GM10847 (cell line): ENCODE measurements around the gene DESI2.

Experiments used
- POLR2A ChIP-seq: IDR thresholded peaks from 2 replicates; pipeline ENCODE4 v1.6.1; 2011; ENCODE audit not compliant: insufficient read length; ENCODE audit errors: extremely low read depth

The DESI2 gene

GRCh38 chr1:244727871-244728474 lies 75.0 kb downstream of the DESI2 start:
- TF ChIP-seq POLR2A = no peak

- no peak for TF ChIP-seq POLR2A
These were observed 77.4 kb downstream of the DESI2 start for GRCh38 chr1:244730153-244730933.

- no peak for TF ChIP-seq POLR2A
These were observed 78.1 kb downstream of the DESI2 start for GRCh38 chr1:244730934-244731434.

- TF ChIP-seq POLR2A = no peak
These were observed 78.7 kb downstream of the DESI2 start for GRCh38 chr1:244731651-244732050.

GRCh38 chr1:244732851-244733450 lies 80.0 kb downstream of the DESI2 start:
- TF ChIP-seq POLR2A = no peak

GRCh38 chr1:244735404-244735803 lies 82.5 kb downstream of the DESI2 start:
- no peak for TF ChIP-seq POLR2A

- no peak for TF ChIP-seq POLR2A
These were observed 83.1 kb downstream of the DESI2 start for GRCh38 chr1:244735876-244736561.

- TF ChIP-seq POLR2A = no peak
These were observed 88.8 kb downstream of the DESI2 start for GRCh38 chr1:244741692-244742091.

- no peak for TF ChIP-seq POLR2A
These were observed 96.5 kb downstream of the DESI2 start for GRCh38 chr1:244749230-244750016.

- TF ChIP-seq POLR2A = no peak
These were observed 98.5 kb downstream of the DESI2 start for GRCh38 chr1:244751271-244751895.

GRCh38 chr1:244755673-244756072 lies 102.7 kb downstream of the DESI2 start:
- TF ChIP-seq POLR2A = no peak

GRCh38 chr1:244757091-244757939 lies 104.4 kb downstream of the DESI2 start:
- no peak for TF ChIP-seq POLR2A
